ENCODE results near the gene GTF3C2.

GTF3C2 gene, protein sequence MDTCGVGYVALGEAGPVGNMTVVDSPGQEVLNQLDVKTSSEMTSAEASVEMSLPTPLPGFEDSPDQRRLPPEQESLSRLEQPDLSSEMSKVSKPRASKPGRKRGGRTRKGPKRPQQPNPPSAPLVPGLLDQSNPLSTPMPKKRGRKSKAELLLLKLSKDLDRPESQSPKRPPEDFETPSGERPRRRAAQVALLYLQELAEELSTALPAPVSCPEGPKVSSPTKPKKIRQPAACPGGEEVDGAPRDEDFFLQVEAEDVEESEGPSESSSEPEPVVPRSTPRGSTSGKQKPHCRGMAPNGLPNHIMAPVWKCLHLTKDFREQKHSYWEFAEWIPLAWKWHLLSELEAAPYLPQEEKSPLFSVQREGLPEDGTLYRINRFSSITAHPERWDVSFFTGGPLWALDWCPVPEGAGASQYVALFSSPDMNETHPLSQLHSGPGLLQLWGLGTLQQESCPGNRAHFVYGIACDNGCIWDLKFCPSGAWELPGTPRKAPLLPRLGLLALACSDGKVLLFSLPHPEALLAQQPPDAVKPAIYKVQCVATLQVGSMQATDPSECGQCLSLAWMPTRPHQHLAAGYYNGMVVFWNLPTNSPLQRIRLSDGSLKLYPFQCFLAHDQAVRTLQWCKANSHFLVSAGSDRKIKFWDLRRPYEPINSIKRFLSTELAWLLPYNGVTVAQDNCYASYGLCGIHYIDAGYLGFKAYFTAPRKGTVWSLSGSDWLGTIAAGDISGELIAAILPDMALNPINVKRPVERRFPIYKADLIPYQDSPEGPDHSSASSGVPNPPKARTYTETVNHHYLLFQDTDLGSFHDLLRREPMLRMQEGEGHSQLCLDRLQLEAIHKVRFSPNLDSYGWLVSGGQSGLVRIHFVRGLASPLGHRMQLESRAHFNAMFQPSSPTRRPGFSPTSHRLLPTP

DNA sequence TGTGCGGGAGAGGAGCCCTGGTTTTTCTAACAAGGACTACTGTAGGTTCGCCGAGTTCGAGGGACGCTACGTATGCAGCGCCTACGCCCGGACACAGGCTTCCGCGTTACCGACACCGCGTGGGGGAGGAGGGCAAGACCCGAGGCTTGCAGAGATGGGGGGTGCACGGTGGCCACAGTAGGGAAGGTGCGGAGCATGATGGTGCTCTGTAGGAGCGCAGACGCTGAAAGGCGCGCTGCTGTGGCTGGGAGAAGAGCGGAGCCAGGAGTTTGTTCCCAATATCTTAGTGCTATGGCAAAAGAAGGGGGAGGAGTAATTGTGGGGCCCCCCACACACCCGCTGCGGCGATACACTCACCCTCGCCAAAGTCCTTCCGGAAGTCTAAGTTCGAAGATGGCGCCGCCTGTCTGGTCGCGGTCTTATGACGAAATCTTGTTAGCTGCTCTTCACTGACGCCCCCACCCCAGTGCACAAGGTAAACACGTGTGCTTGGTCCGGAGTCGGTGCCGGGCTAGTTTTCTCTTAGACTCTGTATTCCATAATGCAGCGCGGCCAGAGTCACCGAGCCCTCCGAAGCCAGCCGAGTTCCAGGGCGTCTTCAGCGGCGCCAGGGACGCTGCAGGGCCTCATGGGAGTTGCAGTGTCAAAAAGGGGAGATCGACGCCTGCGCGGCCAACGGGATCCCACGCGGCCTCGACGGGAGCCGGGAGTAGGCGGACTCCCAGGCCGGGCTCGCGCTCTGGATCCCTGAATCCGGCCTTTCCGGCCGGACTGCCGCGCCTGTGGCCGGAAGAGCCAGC lies at the start of gene GTF3C2:
GTF3C2 (minus strand) TSS at position 383 of the 800 bp plus-strand sequence. CDS start 13,210 bp downstream, outside the sequence.
- DNase-seq = peak; percentile 86

DNA sequence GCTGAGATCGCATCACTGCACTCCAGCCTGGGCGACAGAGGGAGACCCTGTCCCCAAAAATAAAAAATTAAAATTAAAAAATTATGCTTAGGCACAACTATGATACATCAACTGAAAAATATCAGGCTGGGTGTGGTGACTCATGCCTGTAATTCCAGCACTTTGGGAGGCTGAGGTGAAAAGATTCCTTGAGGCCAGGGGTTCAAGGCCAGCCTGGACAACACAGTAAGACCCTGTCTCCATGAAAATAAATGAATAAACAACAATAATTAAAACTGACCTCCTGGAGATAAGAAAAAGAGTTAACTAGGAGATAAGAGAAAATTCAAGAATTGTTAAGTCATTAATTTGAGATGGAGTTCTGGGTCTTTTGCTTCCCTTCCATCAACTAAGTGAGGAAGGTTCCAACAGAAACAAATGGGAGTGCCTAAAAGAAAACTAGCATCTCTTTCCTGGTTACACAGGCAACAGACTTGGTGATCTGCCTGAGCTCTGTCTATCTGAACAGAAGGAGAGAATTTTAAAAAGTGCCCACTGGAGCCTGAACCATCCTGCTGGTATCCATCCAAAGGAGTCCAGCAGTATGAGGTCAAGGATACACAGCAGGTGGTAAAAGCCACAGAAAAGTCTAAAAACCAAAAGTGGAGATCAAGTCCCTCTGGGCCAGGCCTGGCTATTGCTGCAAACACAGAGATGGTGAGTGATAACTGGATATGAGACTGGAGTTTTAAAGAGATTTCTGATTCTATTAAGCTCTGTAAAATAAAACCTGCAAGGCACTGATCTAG lies 44.0 kb upstream of the GTF3C2 start:
- no peak for DNase-seq

DNA sequence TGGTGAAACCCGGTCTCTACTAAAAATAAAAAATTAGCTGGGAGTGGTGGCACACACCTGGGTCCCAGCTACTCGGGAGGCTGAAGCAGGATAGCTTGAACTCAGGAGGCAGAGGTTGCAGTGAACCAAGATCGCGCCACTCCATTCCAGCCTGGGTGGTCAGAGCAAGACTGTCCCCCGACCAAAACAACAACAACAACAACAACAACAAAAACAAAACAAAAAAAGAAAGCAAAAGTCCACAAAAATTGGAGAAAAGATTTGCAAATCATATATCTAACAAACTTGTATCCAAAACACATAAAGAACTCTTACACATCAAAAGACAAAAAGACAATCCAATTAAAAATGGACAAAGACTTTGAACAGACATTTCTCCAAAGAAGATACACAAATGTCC lies 42.4 kb upstream of the GTF3C2 start:
- DNase-seq = no peak

DNA sequence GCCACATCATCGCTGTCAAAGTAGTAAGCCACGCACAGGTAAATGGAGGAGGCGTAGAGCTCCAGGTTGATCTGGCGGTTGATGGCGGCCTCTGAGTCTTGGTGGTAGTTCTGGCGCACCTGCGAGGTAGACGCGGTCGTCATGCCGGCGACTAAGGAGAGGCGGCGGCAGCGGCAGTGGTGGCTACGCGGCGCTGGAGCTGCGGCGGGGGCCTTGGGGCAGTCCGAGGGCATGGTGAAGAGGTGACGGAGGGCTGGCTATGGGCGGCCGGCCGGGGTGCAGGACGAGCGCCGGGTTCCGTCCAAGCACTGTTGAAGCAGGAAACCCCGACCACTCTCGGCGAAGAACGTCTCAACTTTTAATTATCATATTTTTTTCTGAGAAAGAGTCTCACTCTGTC lies 36.7 kb upstream of the GTF3C2 start:
- DNase-seq = no peak

DNA sequence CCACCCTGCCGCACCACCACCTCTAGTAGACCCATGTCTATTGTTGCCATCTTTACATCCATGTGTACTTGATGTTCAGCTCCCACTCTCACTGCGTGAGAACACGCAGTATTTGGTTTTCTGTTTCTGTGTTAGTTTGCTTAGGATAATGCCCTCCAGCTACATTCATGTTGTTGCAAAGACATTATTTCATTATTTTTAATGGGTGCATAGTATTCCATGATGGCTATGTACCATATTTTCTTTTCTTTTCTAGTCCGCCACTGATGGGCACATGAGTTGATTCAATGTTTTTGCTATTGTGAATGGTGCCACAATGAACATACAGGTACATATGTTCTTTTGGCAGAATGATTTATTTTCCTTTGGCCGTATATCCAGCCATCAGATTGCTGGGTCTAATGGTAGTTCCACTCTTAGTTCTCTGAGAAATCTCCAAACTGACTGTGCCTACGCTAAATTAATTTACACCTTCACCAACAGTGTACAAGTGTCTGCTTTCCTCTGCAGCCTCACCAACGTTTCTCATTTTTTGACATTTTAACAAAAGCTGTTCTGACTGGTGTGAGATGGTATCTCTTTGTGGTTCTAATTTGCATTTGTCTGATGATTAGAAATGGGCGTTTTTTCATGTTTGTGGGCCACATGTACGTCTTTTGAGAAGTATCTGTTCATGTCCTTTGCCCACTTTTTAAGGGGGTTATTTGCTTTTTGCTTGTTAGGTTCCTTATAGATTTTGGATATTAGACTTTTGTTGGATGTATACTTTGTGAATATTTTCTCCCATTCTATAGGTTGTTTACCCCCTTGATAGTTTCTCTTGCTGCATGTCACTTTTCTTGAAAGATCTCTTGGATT lies 34.5 kb upstream of the GTF3C2 start:
- no peak for DNase-seq

DNA sequence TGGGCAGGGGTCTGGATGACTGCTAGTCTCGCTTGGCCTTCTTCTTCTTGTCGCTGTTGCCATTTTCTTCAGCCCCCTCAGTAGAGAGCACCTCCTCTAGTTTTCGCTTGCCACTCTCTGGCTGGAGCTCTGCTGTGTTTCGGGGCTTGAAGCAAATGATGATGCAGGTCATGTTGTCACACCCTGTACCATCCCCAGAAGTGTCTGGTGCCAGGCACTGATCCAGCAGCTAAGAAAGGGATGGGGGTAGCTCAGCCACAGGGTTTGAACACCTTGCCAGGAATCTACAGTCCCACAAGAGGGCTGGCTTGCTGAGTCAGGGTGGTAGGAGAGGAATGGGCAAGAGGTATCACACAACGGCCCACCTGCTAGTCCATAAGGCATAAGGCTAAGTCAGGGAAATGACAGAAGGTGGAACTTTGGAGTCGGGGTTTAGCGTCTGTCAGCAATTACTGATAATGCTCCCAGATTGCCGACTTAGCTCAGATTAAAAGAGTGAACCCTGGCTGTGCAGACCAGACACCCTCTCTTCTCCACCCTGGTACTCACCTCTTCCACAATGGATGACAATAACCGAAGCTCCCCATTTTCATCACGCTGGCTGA lies 25.1 kb upstream of the GTF3C2 start:
- DNase-seq = no peak

DNA sequence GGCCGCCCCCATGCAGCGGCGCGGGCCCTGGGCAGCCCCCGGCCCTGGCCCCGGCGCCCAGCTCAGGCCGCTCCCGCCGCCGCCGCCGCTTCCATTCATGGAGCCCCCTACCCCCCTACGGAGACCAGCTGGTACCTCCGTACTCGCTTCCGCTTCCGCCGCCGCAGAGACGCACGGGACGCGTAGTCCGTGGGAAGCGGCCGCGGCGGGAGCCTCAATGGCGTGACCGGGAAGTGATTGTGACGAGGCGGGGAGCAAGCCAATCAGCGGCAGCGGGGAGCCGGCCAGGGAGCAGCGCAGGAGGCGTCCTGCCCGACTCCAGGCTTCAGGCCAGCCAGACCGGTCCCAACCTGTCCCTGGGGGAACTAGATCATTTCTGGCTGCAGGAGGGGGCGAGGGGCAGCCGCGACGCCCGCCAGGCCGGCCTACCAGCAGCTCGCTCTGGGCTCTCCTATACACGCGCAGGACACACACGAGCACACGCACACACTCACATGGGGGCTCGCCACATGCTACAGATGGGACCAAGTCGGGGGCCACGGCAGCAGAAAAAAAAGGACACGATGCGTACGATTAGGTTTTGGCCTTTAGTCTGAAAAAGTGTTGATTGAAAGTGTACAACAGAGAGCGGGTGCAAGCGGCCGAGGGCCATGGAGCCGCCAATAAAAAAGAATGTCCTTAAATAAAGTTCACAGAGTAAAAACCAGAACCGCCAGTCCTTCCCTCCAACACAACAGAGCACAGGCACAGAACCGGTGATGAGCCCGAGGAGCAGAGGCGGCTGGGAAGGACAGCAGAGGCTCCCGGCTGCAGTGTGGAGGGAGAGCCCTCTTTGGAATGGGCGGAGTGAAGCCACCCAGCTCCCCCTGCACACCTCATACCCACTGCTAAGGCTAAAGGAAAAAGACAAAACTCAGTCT lies 24.3 kb upstream of the GTF3C2 start, which contains the start of gene ZNF513:
ZNF513 (minus strand) TSS at position 109 of the 920 bp plus-strand sequence. CDS start 208 bp downstream, outside the sequence.
- peak; percentile 77 for DNase-seq

DNA sequence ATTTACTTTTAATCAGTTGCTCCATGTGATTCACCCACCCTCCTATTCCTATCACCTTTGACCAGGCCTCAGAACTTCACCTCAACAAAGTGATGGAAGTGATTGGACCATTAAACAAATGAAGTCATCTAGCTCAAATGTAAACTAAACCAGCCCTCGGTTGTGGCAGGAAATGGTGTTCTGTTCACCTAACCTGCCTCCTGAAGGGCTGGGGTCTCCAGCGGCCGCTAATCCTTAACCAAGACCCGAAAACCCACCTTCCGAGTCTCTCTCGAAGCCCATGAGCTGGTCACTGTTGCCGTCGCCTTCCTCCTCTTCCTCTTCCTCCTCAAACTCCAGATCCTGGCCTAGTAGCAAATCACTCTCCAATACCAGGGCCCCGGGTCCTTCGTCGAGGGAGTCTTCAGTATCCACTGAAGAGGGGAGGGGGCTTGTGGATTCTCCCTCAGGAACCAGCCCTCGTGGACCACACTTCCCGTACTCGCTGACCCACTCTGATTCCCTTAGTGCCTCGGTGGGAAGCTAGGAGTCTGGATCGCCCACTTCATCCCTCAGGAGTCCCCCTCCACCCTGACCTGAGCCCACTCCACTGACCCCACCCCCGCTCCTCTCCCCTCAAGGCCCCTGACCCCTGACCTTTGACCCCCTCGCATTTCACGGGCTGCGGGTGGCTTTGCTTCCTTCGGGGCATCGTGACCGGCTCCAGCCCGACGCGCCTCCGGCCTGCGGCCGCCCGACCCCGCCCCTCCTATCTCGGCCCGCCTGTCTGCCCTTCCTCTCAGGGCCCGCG lies 23.5 kb upstream of the GTF3C2 start:
- peak; percentile 26 for DNase-seq

DNA sequence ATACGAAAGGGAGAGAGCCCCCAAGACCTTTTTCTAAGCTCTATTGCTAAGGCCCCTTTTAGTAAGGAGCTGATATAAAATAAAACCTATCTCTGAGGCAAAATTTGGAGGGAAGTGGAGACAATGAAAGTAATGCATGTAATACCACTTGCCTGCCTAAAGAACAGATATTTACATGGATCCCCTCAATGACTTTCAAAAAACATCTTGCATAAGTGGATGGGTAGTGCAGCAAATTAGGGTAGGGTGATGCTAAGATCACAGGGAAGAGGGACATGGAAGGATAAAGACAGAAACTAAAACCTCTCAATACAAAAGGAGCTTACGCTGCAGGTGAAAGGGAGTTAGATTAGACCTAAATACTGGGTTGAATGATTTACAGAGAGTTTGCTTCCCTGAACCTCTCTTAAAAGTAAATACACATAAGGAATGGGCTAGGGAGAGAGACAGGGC lies 22.8 kb upstream of the GTF3C2 start:
- no peak for DNase-seq

DNA sequence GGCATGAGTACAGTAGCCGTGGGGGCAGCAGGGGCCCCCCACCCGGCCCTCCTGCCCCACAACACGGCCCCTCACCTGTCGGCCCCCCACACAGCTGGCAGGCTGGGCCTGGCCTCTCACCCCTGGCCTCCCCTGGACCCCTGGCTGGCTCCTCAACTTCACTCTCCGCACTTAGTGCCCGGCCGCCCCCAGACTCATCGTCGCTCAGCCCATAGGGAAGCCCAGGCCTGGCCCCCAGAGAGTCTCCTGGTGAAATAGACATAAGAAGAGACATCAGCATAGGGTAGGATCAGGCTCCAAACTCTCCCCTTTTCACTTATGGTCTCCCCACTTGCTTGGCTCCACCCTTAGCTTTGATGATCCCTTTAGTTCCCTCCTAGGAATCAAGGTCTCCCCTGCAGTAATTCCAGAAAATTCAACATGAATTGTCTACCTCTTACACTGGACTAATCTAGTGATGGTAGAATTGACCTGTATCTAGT lies 22.3 kb upstream of the GTF3C2 start:
- no peak for DNase-seq

DNA sequence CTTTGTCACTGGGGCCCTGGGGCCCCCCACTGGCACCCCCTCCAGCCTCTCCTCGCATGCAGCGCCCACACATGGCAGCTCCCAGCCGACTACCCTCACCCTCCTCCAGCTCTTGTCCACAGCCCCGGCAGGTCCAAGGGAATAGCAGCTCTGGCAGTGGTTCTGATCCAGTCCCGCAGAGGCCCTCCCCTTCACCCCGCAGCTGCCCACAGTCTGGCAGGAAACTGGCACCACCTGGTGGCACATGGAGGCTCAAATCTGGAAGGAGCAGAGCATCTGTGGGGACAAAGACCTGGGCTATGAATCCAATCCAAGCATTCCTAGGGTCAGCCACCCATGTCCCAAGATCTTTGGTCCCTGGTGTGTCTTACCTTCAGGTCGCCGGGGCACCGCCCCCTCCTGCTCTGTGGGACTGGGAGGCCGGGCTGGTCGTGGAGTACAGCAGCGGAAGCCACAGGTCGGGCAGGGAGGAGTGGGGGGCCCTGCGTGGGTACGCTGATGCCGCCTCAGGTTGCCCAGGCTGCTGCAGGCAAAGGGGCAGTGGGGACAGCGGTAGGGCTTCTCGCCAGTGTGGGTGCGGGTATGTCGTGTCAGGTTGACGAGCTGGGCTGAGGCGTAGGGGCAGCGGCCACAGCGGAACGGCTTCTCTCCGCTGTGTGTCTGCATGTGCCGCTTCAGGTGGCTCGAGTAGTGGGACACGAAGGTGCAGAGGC lies 21.7 kb upstream of the GTF3C2 start:
- DNase-seq = no peak

DNA sequence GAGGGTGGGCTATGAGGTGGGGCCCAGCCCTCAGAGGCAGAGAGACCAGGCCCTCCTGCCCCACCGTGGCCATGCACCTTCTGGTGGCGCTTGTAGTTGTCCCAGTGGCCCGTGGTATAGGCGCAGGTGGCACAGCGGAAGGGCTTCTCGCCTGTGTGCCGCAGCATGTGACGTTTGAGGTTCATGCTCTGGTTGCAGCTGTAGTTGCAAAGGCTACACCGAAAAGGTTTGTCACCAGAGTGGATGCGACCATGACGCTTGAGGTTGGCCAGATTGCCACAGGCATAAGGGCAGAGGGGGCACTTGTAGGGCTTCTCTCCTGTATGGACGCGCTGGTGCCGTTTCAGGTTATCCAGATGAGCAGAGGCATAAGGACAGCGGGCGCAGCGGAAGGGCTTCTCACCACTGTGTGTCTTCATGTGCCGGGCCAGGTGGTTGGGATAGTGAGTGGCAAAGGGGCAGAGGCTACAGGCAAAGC lies 21.1 kb upstream of the GTF3C2 start:
- no peak for DNase-seq

DNA sequence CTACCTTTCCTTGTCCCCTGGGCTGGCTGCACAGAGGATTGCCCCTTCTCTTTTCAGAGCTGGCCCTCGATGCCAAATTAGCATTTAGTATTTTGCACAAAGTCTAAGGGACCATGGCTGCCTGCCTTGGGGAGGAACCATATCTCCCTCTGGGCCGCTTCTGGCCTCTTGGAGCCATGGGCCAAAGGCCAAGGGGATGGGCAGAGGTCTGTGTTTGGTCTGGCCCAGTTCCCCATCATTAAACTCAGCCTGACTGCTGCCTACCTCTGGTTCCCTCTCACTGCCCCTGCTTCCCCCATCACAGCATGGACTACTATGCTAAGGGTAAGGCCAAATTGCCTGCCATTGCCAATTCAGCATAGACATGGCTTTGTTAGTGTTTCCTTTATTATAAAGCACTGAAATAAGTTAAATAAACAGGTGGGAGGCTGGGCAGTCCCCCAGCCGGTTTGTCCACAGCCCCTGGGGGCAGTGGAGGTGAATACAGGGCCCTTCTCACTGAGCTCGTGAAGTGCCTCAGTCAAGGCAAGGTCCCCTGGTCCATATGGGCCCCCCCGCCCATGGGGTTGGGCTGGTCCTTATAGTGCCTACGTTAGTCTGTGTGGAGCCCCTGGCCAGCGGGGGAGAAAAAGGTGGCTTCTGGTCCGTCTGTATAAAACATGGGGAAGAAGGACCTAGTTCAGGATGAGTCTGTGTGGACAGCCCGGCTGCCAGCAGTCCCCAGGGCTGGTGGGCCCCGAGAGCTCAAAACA lies 20.5 kb upstream of the GTF3C2 start:
- DNase-seq = no peak

DNA sequence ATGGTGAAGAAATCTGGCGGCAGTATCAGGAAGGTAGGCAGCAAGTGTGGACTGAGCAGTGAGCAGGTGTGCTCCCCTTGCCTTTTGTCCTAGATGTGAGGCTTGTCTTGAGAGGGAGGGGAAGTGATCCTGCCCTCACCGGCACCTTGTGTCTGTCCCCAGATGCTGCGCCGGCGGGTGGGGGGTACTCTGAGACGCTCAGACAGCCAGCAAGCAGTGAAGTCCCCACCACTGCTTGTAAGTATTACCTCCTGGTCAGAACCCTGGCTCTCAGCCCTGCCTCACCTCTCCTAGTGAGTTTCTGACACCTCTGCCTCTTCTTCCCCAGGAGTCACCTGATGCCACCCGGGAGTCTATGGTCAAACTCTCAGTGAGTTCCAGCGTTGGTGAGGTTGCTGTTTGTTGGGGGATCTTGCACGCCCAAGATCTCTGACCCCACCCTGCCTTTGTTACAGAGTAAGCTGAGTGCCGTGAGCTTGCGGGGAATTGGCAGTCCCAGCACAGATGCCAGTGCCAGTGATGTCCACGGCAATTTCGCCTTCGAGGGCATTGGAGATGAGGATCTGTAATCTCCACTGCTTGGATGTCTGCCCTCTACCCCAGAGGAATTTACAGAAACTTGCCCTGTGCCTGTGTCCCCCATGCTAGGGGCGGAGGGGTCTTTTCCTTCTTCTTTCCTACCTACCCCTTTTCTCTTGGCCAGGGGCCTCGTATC lies 19.7 kb upstream of the GTF3C2 start:
- no peak for DNase-seq

DNA sequence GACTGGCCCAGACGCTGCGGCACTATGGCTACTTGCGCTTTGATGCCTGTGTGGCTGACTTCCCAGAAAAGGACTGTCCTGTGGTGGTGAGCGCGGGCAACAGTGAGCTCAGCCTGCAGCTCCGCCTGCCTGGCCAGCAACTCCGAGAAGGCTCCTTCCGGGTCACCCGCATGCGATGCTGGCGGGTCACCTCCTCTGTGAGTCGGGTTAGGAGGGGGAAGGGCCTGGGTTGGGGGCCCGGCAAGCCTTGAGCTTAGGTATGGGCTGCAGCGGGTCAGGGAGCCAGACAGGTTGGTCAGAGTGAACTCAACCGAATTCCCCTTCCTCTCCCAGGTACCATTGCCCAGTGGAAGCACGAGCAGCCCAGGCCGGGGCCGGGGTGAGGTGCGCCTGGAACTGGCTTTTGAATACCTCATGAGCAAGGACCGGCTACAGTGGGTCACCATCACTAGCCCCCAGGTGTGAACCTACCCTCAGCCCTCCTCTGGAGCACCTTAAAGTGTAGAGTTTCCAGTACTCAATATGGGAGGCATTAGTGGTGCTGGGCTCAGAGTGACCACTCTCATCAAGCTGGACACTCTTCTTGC lies 19.0 kb upstream of the GTF3C2 start:
- no peak for DNase-seq

DNA sequence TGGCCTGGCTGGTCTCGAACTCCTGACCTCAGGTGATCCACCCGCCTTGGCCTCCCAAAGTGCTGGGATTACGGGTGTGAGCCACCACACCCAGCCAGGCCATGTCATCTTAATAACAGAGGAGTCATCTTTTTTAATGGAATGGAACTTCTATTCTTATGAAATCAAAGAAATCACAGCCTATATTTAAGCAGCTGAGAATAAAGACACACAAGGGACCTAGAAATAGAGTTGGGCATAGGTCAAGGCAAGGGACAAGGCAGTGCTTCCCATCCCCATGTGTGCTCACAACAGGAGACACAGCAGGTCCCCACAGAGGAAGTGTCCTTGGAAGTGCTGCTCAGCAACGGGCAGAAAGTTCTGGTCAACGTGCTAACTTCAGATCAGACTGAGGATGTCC lies 17.0 kb upstream of the GTF3C2 start:
- DNase-seq = no peak

Data from activated CD4-positive, alpha-beta T cell treated with anti-CD3 and anti-CD28 coated beads for 1 hour (primary cell).